Stomach (tissue), 4 donors: ENCODE data around the gene PSAP.

Experiments
- CTCF ChIP-seq, 7 experiments: fragments of 450-650 bp in 4 of 7; fragments of 200-600 bp in 3 of 7; sonication (generic) in 3 of 7; IDR thresholded peaks; one replicate each; pipeline ENCODE4 v1.5.1; 2016 to 2019; ENCODE audit warnings: antibody characterized with exemption in 7 of 7, control low read depth in 2 of 7, mild to moderate bottlenecking in 1 of 7
- EP300 ChIP-seq: sonication (generic); formaldehyde crosslinking; IDR thresholded peaks from one replicate; pipeline ENCODE4 v1.6.1; 2017; ENCODE audit warnings: antibody characterized with exemption
- POLR2A ChIP-seq, 4 donors: fragments of 450-650 bp; IDR thresholded peaks; one replicate each; pipeline ENCODE4 v1.6.1; 2016; ENCODE audit warnings: antibody characterized with exemption in 4 of 4, control low read depth in 2 of 4, mild to moderate bottlenecking in 1 of 4, moderate library complexity in 1 of 4
- POLR2AphosphoS5 ChIP-seq, 3 donors: sonication (generic); formaldehyde crosslinking; IDR thresholded peaks; one replicate each; pipeline ENCODE4 v1.6.1; 2016; ENCODE audit warnings: antibody characterized with exemption in 3 of 3

- TF ChIP-seq CTCF (IDR thresholded peaks at IDR 0.05) (no peak), POLR2A (IDR thresholded peaks at IDR 0.05) (no peak), POLR2AphosphoS5 (IDR thresholded peaks at IDR 0.05) (no peak), EP300 (no peak)
These were observed 12.5 kb downstream of the PSAP start for GRCh38 chr10:71838264-71839211.
